Measurements from ENCODE around the gene SAP30L.

The SAP30L gene

DNA sequence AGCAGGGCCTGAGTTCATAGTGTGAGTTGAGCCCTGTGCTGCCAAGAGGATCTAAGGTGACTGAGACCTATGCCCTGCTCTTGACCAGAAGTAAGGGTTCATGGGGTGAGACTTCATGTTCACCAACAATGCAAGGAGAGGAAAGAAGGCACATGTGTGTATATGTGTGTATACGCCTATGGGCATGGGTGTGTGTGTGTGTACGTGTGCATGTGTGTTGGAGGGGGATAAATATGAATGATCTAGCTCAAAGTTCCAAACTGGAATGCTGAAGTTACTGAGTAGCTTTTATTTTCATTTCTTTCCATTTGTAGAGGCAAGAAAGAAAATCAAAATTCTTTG is 57.9 kb downstream of the SAP30L start:
- TF ChIP-seq, protein P1, sequence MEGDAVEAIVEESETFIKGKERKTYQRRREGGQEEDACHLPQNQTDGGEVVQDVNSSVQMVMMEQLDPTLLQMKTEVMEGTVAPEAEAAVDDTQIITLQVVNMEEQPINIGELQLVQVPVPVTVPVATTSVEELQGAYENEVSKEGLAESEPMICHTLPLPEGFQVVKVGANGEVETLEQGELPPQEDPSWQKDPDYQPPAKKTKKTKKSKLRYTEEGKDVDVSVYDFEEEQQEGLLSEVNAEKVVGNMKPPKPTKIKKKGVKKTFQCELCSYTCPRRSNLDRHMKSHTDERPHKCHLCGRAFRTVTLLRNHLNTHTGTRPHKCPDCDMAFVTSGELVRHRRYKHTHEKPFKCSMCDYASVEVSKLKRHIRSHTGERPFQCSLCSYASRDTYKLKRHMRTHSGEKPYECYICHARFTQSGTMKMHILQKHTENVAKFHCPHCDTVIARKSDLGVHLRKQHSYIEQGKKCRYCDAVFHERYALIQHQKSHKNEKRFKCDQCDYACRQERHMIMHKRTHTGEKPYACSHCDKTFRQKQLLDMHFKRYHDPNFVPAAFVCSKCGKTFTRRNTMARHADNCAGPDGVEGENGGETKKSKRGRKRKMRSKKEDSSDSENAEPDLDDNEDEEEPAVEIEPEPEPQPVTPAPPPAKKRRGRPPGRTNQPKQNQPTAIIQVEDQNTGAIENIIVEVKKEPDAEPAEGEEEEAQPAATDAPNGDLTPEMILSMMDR (IDR thresholded peaks at IDR 0.05; ENCODE audit: control extremely low read depth, extremely low read depth, low read depth, missing control alignments), result no peak
- CTCF ChIA-PET, result interaction anchor here (1.7 to 10.3 kb wide), 5 partner anchors 9 to 37 kb away, joined by 6 to 92 read pairs (median 19); no protein-coding TSS in a partner anchor
- DNase-seq (ENCODE audit: extremely low spot score), result no peak
- POLR2A ChIA-PET, result no interaction called here

DNA sequence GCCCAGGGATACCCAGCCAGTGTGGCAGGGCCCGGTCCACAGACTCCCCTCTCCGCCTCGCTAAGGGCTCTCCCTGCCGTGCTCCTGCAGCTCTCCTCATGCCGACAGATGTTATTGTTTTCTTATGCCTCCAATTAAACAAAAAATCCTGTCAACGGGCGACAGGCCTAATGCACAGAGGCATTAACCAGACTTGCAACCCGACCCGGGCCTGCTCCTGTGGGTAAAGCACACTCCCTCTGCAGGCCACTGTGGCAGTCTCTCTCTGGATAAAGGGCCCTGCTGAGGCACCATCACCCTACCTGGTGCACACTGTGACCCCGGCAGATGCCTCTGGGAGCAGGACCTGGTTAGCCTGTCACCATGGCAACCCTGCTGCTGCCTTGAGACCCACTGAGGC is 59.8 kb downstream of the SAP30L start:
- POLR2A ChIA-PET, result no interaction called here
- CTCF ChIA-PET, result interaction anchor here (1.2 to 10.3 kb wide), 7 partner anchors 7 to 105 kb away, joined by 3 to 92 read pairs (median 5); no protein-coding TSS in a partner anchor
- TF ChIP-seq, protein P1 (IDR thresholded peaks at IDR 0.05; ENCODE audit: control extremely low read depth, extremely low read depth, low read depth, missing control alignments), result no peak
- DNase-seq (ENCODE audit: extremely low spot score), result no peak

DNA sequence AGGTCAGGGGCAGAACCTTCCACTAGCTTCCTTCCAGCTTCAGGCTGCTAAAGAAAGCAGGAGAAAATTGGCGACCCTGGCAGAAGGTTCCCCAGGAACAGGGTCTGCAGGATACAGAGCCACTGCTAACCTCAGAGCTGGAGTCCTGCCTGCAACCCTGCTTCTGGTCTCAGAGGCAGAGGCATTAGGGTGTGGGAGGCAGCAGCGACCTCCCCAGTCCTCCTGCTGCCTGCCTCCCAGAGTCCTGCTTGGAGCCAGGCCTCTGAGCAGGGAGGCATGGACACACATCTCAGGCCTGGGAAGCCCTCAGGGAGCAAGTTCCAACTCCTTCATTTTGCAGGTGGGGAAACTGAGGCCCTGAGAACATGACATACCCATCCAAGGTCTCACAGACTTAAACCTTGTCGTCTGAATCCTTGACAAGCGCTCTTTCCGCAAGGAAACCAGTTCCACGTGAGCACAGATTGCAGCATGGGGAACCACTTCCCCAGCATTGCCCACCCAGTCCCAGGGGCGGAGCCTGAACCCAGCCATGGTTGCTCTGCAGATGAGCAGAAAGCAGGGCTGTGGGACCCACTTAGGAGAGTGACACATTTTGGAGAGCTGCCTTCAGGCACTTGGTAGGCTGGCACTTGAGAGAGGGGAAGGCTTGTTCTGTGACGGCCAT is 60.4 kb downstream of the SAP30L start:
- CTCF ChIA-PET, result interaction anchor here (1.0 to 10.3 kb wide), 7 partner anchors 10 to 104 kb away, joined by 3 to 92 read pairs (median 5); no protein-coding TSS in a partner anchor
- POLR2A ChIA-PET, result no interaction called here
- DNase-seq (ENCODE audit: extremely low spot score), result no peak
- TF ChIP-seq, protein P1 (IDR thresholded peaks at IDR 0.05; ENCODE audit: control extremely low read depth, extremely low read depth, low read depth, missing control alignments), result no peak

DNA sequence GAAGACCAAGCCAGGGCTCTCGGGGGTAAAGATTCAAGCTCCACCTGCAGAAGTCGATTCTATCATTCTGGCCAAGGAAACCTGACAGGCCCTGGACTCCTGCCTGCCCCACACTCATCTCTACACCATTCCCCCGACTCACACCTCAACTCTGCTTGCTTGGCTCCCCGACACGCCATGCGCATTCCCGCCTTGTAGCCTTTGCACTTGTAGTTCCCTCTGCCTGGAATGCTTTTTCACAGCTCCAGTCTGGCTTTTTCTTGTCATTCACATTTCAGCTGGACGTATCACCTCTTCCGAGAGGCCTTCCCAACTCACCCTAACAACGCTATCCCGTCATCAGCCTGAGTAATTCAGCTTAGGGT is 60.9 kb downstream of the SAP30L start:
- TF ChIP-seq, protein P1 (IDR thresholded peaks at IDR 0.05; ENCODE audit: control extremely low read depth, extremely low read depth, low read depth, missing control alignments), result no peak
- no peak for DNase-seq (ENCODE audit: extremely low spot score)
- ChIA-PET CTCF (interaction anchor here (1.0 to 10.3 kb wide), 3 partner anchors 9 to 39 kb away, joined by 3 to 92 read pairs (median 5); no protein-coding TSS in a partner anchor), POLR2A (no interaction called here)

DNA sequence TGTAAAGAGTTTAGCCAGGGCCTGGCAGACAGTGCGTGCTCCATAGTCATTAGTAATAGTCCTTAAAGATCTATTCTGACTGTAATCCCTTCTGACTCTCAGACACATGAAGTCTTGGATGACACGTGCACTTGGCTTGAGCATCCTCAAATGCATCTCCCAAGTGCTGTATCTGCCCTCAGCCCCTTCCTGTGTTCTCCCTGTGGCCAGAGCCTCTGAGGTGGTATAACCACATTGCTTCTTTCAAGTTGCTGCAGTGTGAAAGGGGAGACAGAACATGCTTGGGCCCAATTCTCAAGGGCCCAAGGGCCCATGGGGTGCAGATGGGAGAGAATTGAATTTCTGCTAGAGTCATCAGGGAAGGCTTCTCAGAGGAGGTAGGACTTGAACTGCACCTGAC is 62.3 kb downstream of the SAP30L start:
- POLR2A ChIA-PET, result no interaction called here
- CTCF ChIA-PET, result interaction anchor here (10.3 kb wide), 1 partner anchor 12 kb away, joined by 92 read pairs; no protein-coding TSS in a partner anchor
- TF ChIP-seq, protein P1 (IDR thresholded peaks at IDR 0.05; ENCODE audit: control extremely low read depth, extremely low read depth, low read depth, missing control alignments), result no peak
- DNase-seq (ENCODE audit: extremely low spot score), result no peak

DNA sequence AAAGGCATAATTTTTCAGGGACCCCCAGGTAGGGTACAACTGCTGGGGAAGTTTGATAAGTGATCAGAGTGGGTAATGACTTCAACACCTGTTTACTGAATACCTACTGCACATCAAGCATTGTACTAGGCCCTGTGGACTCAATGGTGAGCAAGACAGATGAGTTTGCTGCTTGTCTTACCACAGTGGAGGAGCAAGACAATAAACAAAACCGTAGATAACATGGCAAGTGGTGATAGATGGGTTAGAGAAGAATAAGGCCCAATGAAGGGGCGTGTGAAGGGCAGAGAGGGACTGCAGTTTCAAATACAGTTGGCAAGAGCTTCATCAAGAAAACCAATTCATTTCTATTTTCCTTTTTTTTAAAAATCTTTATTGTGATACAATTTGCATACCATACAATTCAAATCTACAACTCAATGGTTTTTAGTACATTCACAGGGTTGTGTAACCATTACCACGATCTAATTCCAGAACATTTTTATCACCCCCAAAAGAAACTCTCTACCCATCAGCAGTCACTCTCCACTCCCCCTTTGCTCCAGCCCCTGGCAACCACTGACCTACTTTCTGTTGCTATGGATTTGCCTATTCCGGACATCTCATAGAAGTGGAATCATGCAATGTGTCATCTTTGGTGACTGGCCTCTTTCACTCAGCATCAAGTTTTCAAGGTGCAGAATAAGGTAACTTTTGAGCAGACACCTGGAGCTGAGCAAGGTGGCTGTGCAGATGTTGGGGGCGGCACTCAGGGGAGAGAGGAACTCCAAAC is 64.2 kb downstream of the SAP30L start:
- POLR2A ChIA-PET, result no interaction called here
- CTCF ChIA-PET, result interaction anchor here (1.7 to 5.0 kb wide), 4 partner anchors 7 to 42 kb away, joined by 3 to 30 read pairs (median 20); no protein-coding TSS in a partner anchor
- DNase-seq (ENCODE audit: extremely low spot score), result no peak
- TF ChIP-seq, protein P1 (IDR thresholded peaks at IDR 0.05; ENCODE audit: control extremely low read depth, extremely low read depth, low read depth, missing control alignments), result no peak
